Measurements from ENCODE around the gene EPHA10. TPM values are rescaled to one million over a fixed set of nuclear protein-coding genes. Genes with fewer than 3 reads are reported as not detected.
A peak's percentile ranks its signal among the peaks of the same experiment; 100 is the strongest.
"Not testable (repeated sequence)": the region's sequence is repeated elsewhere in the genome, so short reads cannot be mapped to it uniquely, and the experiment has no call there.

The EPHA10 gene
- polyA plus RNA-seq (2013, experiment 1 of 2; ENCODE audit: insufficient read length), result not detected
- polyA plus RNA-seq (2013, experiment 2 of 2; ENCODE audit: insufficient read length), result not detected

- no peak for DNase-seq
Observed at GRCh38 chr1:37764888-37765441, at the start of gene EPHA10. Gene EPHA10, minus strand, starts transcription at chr1:37765120. Its CDS starts 54 bp downstream, at chr1:37765066.

- no peak for DNase-seq
Observed at GRCh38 chr1:37814252-37814651, 49.3 kb upstream of the EPHA10 start.

DNA sequence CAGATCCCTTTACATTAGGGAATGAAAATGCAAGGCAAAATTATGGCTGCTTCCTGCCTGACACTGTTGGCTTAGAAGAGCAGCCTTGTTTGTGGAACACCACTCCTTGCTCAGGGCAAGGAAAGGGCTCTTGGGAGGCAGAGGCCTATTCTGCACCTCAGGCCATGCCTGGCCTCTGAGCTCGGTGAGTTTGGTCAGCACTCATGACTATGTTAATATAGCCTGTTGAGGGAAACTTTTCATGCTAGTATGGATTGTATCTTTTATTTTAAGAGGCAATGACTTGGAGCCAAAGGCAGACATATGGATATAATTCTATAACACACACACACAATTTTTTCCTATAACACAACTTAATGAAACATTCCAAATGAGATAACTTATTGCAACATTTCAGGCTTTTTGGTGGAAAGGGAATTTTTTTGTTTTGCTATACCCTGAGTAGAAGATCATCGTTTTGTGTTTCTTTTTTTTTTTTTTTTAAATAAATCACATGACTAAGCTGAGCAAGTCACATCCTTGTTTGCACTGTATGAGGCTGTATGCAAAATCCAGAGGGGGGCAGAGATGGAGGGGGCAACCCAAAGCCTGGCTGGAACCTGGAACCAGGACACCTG, 48.7 kb upstream of the EPHA10 start:
- no peak for DNase-seq

GRCh38 chr1:37811027-37811655, 46.2 kb upstream of the EPHA10 start:
- peak; percentile 86 for DNase-seq

DNA sequence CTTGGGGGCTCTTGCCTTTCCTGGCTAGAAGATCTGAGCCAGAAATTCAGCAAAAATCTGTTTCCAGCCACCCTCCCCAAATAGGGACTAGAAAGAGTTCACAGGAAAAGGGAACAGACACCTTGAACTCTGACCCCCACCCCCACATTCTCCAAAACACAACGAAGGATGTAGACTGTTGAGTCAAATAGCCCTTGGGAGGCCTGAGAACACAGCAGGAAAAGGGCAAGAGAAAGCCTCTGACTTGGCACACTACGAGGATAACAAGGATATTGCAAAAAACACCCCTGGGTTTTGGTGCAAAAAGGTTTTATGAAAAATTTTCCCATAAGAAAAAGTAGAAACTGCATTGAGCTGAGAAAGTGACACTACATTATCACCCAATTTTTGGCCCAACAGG, 45.0 kb upstream of the EPHA10 start:
- no peak for DNase-seq

DNA sequence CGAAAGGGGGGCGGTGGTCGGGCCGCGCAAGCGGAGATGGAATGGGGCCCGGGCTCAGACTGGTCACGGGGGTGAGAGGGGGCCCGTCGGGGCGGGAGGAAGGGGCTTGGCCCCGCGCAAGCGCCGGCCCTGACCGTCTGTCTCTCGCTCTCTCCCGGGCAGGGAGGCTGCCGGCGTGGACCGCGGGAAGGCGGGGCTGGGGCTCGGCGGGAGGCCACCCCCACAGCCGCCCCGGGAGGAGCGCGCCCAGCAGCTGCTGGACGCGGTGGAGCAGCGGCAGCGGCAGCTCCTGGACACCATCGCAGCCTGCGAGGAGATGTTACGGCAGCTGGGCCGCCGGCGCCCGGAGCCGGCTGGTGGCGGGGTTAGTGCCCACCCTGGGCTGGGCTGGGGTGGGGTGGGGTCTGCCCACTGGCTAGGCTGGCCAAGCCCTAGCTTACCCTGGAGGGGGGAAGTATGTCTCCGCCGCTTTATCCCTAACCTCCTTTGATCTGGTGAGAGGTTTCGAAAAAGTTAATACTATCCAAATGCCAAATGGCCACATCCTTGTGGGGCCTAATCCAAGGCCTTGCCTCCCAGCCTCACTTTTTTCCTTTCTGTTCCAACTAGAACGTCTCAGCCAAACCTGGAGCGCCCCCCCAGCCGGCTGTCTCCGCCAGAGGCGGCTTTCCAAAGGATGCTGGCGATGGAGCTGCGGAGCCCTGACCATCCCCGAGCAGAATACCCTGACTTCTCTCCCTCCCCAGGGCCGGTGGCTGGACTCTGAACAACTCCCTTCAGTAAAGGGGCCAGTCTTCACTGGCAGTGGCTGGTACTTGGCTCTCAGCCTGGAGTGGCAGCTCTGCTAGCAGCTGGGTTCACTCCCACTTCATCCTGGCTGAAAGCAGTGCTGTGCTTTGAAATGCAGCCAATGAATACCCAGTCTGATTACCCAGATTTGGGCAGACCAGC, 43.7 kb upstream of the EPHA10 start:
- DNase-seq, result peak; percentile 85

DNA sequence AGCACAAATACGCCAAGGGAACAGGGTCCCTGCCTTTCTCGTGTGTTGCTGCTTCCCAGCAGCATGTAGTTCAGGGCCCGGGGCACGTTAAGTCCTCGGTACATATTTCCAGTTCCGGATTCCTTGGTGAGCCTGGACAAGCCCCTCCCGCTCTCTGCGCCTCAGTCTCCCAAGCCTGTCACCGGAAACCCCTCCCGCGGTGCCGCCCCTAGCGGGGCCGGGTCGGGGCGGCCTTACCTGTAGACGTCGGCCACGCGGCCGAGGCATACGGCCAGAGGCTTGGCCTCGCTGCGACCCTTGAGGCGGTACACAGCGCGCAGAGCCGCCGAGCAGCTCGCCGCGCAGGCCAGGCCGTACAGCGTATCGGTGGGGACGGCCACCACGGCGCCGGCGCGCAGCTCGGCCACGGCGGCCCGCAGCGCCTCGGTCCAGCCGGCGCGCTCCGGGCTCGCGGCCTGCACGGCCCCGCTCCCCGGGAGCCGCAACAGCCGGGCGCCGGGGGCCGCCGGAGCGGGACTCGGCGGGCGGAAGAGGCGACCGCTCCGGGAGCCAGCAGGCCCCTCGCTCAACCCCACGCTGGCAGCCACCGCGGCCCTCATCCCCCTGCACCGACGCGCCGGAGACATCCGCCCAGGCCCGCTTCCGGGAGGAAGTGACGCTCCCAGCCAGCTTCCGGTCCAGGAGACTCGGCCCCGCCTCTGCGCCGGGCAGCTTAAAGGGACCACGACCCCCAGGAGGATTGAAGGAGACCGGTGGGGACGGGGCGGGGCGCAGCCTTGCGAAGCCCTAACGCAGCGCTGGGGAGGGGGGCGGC, 42.8 kb upstream of the EPHA10 start, which contains the start of the genes C1orf122 and YRDC:
TSS of gene C1orf122 (plus strand) at position 236 of the 814 bp plus-strand sequence. CDS start 615 bp downstream, outside the sequence.
TSS of gene YRDC (minus strand) at position 654 of the 814 bp plus-strand sequence. CDS start at position 626, 28 bp downstream.
- peak; percentile 95 for DNase-seq

GRCh38 chr1:37807220-37807554, 42.3 kb upstream of the EPHA10 start:
- DNase-seq, result no peak

GRCh38 chr1:37802439-37802838, 37.5 kb upstream of the EPHA10 start:
- no peak for DNase-seq

- peak; percentile 14 for DNase-seq
Observed at GRCh38 chr1:37797750-37798345, 32.9 kb upstream of the EPHA10 start.

DNA sequence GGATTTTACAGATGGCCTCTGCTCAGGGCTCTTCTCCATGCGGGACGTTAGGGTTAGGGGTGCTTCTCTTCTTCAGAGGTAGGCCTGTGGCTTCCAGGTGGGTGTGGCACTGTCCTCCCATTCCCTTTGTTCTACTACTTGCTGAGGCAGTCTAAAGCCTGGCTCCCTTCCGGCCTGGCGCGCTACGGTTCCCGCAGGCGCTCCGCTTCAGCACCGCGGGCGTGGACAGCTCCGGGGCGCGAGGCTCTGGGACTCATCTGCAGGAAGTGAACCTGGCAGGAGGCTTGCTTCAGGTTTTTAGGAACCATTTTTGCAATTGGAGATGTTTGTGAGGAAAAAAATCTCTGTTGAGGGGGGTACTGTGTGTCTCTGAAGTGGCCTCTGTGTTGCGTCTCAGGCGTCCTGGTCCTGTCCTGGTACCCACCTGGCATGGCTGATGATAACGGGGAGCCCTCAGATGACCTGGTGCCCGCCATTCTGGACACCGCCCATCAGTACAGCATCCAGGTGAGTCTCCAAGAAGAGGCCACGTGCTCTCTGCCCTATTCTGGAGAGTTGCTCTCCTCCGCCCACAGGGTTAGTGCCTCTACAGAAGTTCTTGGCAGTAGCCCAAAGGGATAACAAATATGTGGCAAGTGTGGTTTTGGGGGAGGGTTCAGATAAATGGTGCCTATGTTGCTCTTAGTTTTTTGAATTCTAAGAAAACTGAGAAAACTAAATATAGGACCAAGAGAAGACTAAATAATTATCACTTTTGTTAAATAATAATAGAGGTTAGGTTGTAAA, 30.6 kb upstream of the EPHA10 start:
- DNase-seq, result peak; percentile 39

- no peak for DNase-seq
Observed at GRCh38 chr1:37794372-37795339, 29.7 kb upstream of the EPHA10 start.

DNA sequence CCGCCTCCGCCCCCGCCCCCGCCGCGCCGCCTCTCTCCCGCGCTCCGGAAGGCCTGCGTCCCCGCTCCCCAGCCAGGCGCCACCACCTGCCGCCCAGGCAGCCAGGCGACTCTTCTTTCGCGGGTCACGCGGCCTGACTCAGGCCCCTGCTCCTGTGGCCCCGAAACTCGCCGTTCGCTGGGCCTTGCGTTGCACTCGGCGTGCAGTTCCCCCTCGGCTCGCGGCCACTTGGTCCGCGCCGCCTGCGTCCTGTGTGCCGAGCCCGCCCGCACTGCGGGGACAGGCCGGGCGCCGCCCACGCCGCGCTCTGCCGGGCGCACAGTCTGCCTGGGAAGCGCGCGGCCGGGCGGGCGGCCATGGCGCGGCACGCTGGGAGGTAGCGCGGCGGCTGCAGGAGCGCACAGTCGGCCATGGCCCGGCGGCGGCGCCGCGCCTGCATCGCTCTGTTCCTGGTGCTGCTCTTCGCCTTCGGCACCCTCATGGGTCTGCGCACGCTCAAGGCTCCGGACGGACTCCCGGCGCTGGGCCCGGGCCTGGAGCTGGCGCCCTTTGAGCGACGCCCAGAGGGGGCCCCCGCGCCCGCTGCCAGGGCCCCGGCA, 29.0 kb upstream of the EPHA10 start, which contains the start of gene MANEAL:
TSS of gene MANEAL (plus strand) at position 75 of the 599 bp plus-strand sequence. CDS start at position 411, 336 bp downstream.
- DNase-seq, result peak; percentile 49

DNA sequence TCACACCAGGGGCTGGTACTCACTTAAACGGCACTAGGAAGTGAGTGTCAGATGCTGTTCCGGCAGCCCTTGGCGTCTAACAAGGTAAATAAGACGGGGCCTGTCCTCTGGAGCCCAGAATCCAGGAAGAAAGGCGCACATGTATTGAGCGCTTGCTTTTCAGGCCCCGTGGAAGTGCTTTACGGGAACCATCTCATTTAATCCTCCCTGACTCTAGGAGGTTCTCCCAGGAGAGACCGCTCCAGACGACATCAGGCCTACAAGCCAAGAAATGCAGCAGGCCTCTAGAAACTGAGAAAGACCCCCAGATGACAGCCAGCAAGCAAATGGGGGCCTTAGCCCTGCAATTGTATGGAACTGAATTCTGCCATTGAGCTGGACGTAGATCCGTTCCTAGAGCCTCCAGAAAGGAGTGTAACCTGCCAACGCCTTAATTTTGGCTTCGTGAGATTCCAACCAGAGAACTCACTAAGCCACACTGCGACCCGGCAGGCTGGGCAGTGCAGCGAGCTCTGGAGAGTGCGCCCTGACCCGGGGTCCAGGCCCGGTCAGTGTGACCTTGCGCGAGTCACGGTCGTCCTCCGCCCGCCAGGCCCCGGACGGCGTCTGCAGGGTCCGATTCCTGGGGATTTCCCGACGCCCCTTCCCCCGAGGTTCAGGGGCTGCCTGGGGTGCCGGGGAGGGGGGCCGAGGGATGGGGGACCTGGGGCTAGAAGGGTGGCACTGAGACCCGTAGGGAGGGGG, 28.2 kb upstream of the EPHA10 start:
- no peak for DNase-seq

DNA sequence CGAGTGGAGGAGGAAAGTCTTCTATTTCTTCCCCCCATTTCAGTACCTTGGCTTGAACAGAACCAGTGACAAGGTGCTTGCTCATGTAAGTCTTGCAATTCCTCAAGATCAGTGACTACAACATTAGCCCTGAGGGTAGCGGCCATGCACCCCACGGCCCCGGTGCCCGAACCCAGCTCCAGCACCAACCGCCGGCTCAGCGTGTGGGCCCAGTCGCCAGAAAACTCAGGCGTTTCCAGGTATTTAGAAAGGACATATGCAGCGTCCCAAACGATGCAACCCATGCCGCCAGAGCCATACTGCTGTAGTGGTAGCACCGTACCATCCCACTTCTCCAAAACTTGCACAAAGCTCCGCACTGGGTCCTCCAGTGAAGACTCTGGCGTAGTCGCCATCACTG, 17.6 kb upstream of the EPHA10 start:
- no peak for DNase-seq

GRCh38 chr1:37778654-37779053, 13.7 kb upstream of the EPHA10 start:
- no peak for DNase-seq

DNA sequence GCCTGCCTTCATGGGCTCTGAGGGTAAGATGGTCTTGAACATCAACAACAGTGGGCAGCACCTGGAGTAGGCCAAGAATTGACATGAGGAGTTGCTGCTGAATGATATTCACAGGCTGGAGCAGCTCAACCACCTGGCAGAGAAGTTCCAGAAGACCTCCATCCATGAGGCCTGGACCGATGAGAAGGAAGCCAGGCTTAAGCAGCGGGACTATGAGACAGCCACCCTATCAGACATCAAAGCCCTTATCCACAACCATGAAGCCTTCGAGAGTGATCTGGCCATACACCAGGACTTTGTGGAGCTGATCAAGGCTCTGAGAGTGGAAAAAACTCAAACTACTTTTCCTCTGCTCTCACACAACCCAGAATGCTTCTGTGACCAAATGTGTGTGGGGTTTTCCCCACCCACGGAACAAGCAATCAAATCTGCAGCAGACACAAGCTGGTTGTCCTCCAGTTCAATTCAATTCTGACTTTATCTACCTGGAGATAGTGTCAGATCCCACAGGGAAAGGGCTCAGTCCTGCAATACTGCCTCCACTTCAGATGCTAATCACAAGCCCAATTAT, 12.1 kb upstream of the EPHA10 start:
- DNase-seq, result no peak

- not testable (repeated sequence) for DNase-seq
Observed at GRCh38 chr1:37771440-37771839, 6.5 kb upstream of the EPHA10 start.
